ENCODE results near the gene RNF225. TPM values are rescaled to one million over a fixed set of nuclear protein-coding genes. Genes with fewer than 3 reads are reported as not detected.
"Not testable (repeated sequence)": the region's sequence is repeated elsewhere in the genome, so short reads cannot be mapped to it uniquely, and the experiment has no call there.

The RNF225 gene
- total RNA-seq, 2 donors from 2014 or later, result not detected

DNA sequence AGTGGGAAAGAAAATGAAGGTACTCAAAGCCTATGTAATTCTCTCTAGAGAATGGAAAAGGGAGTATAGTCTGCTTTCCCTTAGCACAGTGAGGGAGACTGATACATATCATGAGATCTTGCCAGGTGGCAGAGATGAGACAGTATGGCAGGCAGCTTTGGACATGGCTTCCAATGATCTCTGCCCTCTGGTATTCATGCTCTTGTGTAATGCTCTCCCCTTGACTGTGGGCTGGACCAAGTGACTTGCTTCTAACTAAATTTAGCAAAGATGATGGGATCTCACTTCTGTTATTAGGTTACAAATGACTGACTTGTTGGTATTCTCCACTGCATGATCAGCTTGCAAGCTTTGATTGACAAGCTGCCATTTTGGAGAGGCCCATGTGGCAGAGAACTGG lies 34.3 kb downstream of the RNF225 start:
- Mint-ChIP-seq H3K27ac (no peak overlapping the region), H3K4me1 (no peaks in the 10 kb centered on the region), H3K27me3 (no peaks in the 10 kb centered on the region), H3K36me3 (ENCODE audit: low read depth) (no peaks in the 10 kb centered on the region), H3K4me3 (no peak overlapping the region)
- H3K9me3 ChIP-seq (ENCODE audit: control insufficient read depth, low read length, poor library complexity, severe bottlenecking), result peaks cover 22% of the 10 kb centered on the region
- no peak for ATAC-seq
- no peak for DNase-seq

GRCh38 chr19:58434217-58434616 lies 38.8 kb downstream of the RNF225 start:
- no peak overlapping the region for H3K27ac Mint-ChIP-seq
- H3K4me1 Mint-ChIP-seq, result no peaks in the 10 kb centered on the region
- peaks cover 30% of the 10 kb centered on the region for H3K9me3 ChIP-seq (ENCODE audit: control insufficient read depth, low read length, poor library complexity, severe bottlenecking)
- no peaks in the 10 kb centered on the region for H3K27me3 Mint-ChIP-seq
- H3K4me3 Mint-ChIP-seq, result no peak overlapping the region
- H3K36me3 Mint-ChIP-seq (ENCODE audit: low read depth), result no peaks in the 10 kb centered on the region
- DNase-seq (no peak), ATAC-seq (no peak)

GRCh38 chr19:58439576-58440554 lies 44.4 kb downstream of the RNF225 start, which contains the start of gene ZNF132:
ZNF132 (minus strand) TSS chr19:58440153; CDS start chr19:58439821, 332 bp downstream.
- peak; percentile 85 to 90 (median 88) for DNase-seq
- Mint-ChIP-seq H3K4me1 (peaks cover 2% of the 10 kb centered on the region), H3K4me3 (peak within 1 kb of the TSS; percentile 84), H3K27ac (peak within 1 kb of the TSS; percentile 94), H3K36me3 (ENCODE audit: low read depth) (no peaks in the 10 kb centered on the region), H3K27me3 (no peaks in the 10 kb centered on the region)
- peaks cover 11% of the 10 kb centered on the region for H3K9me3 ChIP-seq (ENCODE audit: control insufficient read depth, low read length, poor library complexity, severe bottlenecking)
- ATAC-seq, result peak; percentile 97

DNA sequence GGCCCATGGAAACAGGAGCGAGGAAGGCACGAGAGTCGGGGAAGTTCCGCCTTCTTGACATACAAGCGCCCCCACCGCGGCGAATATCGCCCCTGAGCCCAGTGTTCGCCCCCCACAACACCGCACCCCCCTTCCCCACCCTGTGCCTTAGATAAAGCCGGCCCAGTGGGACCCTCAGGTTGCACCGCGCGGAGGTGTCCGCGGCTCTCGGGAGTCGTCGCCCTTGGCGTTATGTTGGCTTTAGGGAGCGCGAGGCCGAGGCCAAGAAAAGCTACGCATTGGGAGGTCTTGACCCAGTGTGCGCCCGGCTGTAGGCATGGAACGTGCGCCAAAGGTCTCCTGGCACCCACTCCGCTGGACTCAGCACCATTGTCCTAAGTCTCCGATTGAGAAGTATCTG lies 45.1 kb downstream of the RNF225 start:
- peak overlapping the region; percentile 94 for H3K27ac Mint-ChIP-seq
- H3K4me3 Mint-ChIP-seq, result peak overlapping the region; percentile 84
- H3K27me3 Mint-ChIP-seq, result no peaks in the 10 kb centered on the region
- peaks cover 2% of the 10 kb centered on the region for H3K4me1 Mint-ChIP-seq
- peaks cover 9% of the 10 kb centered on the region for H3K9me3 ChIP-seq (ENCODE audit: control insufficient read depth, low read length, poor library complexity, severe bottlenecking)
- DNase-seq (peak in 1 of 3 donors; percentile 5), ATAC-seq (no peak)
- no peaks in the 10 kb centered on the region for H3K36me3 Mint-ChIP-seq (ENCODE audit: low read depth)

DNA sequence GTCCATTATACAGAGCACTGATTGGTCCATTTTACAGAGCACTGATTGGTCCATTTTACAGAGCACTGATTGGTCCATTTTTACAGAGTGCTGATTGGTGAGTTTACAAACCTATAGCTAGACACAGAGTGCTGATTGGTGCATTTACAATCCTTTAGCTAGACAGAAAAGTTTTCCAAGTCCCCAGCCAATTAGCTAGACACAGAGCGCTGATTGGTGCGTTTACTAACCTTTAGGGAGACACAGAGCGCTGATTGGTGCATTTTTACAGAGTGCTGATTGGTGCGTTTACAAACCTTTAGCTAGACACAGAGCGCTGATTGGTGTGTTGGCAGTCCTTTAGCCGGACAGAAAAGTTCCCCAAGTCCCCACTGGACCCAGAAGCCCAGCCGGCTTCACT lies 47.5 kb downstream of the RNF225 start:
- ATAC-seq, result not testable (repeated sequence)

More for the DNA sequence above, 47.5 kb downstream of the RNF225 start:
- not testable (repeated sequence) for H3K27ac Mint-ChIP-seq; H3K9me3 ChIP-seq (ENCODE audit: control insufficient read depth, low read length, poor library complexity, severe bottlenecking); H3K4me3 Mint-ChIP-seq; DNase-seq; H3K27me3 Mint-ChIP-seq; H3K4me1 Mint-ChIP-seq; H3K36me3 Mint-ChIP-seq (ENCODE audit: low read depth)

Other genes starting within 250 kb of the RNF225 start
- gene ZNF329, start 244.9 kb upstream of the RNF225 start, total RNA-seq, result 10 to 100 TPM; 10.8 to 12.5 TPM
- gene ZNF274, start 212.6 kb upstream of the RNF225 start, total RNA-seq, result 10 to 100 TPM; 30.4 to 41.0 TPM
- 10 to 100 TPM; 13.4 to 15.0 TPM for gene ZNF544, start 166.7 kb upstream of the RNF225 start, total RNA-seq
- gene ZNF8, start 116.7 kb upstream of the RNF225 start, total RNA-seq, result 1 to 10 TPM; 5.6 to 6.6 TPM
- 100 to 1,000 TPM; 108 to 110 TPM for gene ERVK3-1, start 90.3 kb upstream of the RNF225 start, total RNA-seq
- gene ZSCAN22, start 68.7 kb upstream of the RNF225 start, total RNA-seq, result 1 to 10 TPM; 1.5 to 1.7 TPM
- 10 to 100 TPM; 16.0 to 21.7 TPM for gene A1BG, start 42.2 kb upstream of the RNF225 start, total RNA-seq
- 1 to 10 TPM in 1 of 2 donors, under 1 TPM in 1; 0.55 to 1.6 TPM for gene ZNF497, start 32.9 kb upstream of the RNF225 start, total RNA-seq
- gene ZNF837, start 14.6 kb upstream of the RNF225 start, total RNA-seq, result 1 to 10 TPM; 1.2 to 1.6 TPM
- 1,000 to 10,000 TPM; 1,065 to 1,239 TPM for gene RPS5, start 8.4 kb upstream of the RNF225 start, total RNA-seq
- 1 to 10 TPM; 3.0 to 5.4 TPM for gene ZNF584, start 13.0 kb downstream of the RNF225 start, total RNA-seq
- 1 to 10 TPM in 1 of 2 donors, under 1 TPM in 1; 0.76 to 1.7 TPM for gene ZNF132, start 44.5 kb downstream of the RNF225 start, total RNA-seq
- gene ZNF324B, start 56.0 kb downstream of the RNF225 start, total RNA-seq, result 10 to 100 TPM in 1 of 2 donors, 1 to 10 TPM in 1; 8.6 to 12.6 TPM
- gene ZNF324, start 71.4 kb downstream of the RNF225 start, total RNA-seq, result 10 to 100 TPM; 21.0 to 35.2 TPM
- gene ZNF446, start 80.7 kb downstream of the RNF225 start, total RNA-seq, result 10 to 100 TPM; 13.9 to 17.3 TPM
- gene SLC27A5, start 116.3 kb downstream of the RNF225 start, total RNA-seq, result 1 to 10 TPM; 6.6 to 7.7 TPM
- gene ZBTB45, start 124.2 kb downstream of the RNF225 start, total RNA-seq, result 1 to 10 TPM; 7.0 to 8.2 TPM
- 100 to 1,000 TPM; 427 to 525 TPM for gene TRIM28, start 148.4 kb downstream of the RNF225 start, total RNA-seq
- gene CHMP2A, start 159.4 kb downstream of the RNF225 start, total RNA-seq, result 10 to 100 TPM; 74.8 to 88.8 TPM
- 10 to 100 TPM; 36.1 to 63.5 TPM for gene UBE2M, start 163.0 kb downstream of the RNF225 start, total RNA-seq
- 10 to 100 TPM; 29.9 to 34.0 TPM for gene MZF1, start 177.7 kb downstream of the RNF225 start, total RNA-seq

Data from T-helper 17 cell (primary cell).